Hepatocyte (in vitro differentiated cells): ENCODE data around the gene CD72.
"Not testable (repeated sequence)": the region's sequence is repeated elsewhere in the genome, so short reads cannot be mapped to it uniquely, and the experiment has no call there.

ENCODE experiments used
- CTCF ChIP-seq: fragments of 200-600 bp; sonication (generic); IDR thresholded peaks from 2 replicates; pipeline ENCODE4 v1.5.1; 2016; ENCODE audit warnings: antibody characterized with exemption, mild to moderate bottlenecking; ENCODE audit not compliant: poor library complexity
- EZH2 ChIP-seq: fragments of 200-600 bp; sonication (generic); IDR thresholded peaks from 2 replicates; pipeline ENCODE4 v1.6.1; 2016; ENCODE audit warnings: antibody characterized with exemption, mild to moderate bottlenecking, borderline replicate concordance

- TF ChIP-seq CTCF, EZH2: not testable (repeated sequence)
Measured at GRCh38 chr9:35588506-35588905, 29.7 kb downstream of the CD72 start.
